GM18505 (cell line): ENCODE measurements around the gene TECPR2.

ENCODE experiments used
- ATAC-seq: cut with Tn5 transposase; IDR thresholded peaks from one replicate; pipeline ENCODE4 v1.9.1; 2021; ENCODE audit not compliant: unreplicated experiment
- POLR2A ChIP-seq: IDR thresholded peaks from 4 replicates; pipeline ENCODE4 v1.6.1; 2011; ENCODE audit warnings: borderline replicate concordance; ENCODE audit not compliant: insufficient read depth, insufficient read length; ENCODE audit errors: extremely low read depth

TECPR2 gene

DNA sequence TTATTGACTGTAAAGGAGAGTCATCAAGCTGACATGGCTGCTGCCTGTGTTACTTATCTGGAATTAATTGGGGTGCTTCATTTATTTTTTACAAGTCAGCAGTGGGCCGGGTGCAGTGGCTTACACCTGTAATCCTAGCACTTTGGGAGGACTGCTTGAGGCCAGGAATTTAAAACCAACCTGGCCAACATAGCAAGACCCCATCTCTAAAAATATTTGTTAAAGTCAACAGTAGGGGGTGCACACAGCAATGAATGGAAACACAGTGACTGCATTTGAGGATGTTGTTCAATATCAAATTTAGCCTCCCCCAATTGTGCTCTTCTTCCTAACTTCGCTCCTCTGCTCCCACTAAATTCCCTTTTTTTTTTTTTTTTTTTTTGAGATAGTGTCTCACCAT is 94.8 kb downstream of the TECPR2 start:
- no peak for ATAC-seq
- no peak for TF ChIP-seq POLR2A

- no peak for ATAC-seq
- TF ChIP-seq POLR2A = no peak
Observed at GRCh38 chr14:102461490-102462338, 99.0 kb downstream of the TECPR2 start.

- ATAC-seq = no peak
- TF ChIP-seq POLR2A = no peak
Observed at GRCh38 chr14:102462391-102462790, 99.7 kb downstream of the TECPR2 start.

- ATAC-seq = no peak
- no peak for TF ChIP-seq POLR2A
Observed at GRCh38 chr14:102464006-102464405, 101.3 kb downstream of the TECPR2 start.

DNA sequence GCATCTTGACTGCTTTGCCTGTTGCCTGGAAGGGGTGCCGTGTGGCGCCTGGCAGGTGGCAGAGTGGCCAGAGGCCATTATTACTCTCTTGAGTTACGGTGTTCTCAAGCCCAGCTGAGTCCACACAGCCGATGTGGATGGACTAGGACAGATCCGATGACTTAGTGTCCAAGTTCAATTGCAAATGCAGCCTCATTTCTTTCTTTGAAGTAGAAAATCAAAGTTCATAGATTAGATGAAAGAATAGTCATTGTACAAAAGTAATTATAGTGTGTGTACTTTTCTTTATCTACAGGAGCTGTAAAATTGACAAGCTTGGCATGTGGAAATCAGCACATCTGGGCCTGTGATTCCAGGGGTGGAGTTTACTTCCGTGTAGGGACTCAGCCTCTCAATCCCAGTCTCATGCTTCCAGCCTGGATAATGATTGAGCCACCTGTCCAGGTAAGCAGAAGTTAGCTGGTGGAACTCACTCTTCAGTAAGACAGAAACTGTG is 102.2 kb downstream of the TECPR2 start:
- no peak for ATAC-seq
- no peak for TF ChIP-seq POLR2A

DNA sequence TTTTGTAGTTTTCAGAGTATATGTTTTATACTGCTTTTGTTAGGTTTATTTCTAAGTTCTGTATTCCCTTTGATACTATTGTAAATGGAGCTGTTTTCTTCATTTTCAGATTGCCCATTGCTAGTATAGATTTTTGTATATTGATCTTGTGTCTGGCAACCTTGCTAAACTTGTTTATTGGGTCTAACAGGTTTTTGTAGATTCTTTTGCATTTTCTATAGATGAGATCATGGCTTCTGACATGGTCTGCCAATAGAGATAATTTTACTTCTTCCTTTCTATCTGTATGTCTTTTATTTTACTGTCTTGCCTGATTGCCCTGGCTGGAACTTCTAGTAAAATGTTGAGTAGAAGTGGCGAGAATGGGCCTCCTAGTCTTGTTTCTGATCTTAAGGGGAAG is 106.5 kb downstream of the TECPR2 start:
- no peak for TF ChIP-seq POLR2A
- no peak for ATAC-seq

GRCh38 chr14:102471921-102472790 is 109.4 kb downstream of the TECPR2 start:
- ATAC-seq = no peak
- TF ChIP-seq POLR2A = no peak

DNA sequence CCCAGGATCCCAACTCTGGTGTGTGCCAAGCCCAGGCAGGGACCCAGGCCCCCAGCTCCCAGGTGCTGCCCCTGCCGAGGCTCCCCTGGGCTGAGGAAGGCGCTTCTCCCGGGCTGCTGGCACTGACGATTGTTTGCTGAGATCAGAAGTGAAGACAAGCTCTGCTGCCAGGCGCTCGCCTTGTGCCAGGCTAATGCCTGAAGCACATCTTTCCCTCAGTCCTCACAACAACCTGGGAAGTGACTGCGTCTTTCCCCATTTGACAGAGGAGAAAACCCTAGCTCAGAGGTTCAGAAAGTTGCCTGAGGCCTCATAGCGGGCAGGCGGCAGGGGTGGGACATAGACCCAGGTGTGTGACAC is 110.0 kb downstream of the TECPR2 start:
- no peak for ATAC-seq
- TF ChIP-seq POLR2A = no peak

DNA sequence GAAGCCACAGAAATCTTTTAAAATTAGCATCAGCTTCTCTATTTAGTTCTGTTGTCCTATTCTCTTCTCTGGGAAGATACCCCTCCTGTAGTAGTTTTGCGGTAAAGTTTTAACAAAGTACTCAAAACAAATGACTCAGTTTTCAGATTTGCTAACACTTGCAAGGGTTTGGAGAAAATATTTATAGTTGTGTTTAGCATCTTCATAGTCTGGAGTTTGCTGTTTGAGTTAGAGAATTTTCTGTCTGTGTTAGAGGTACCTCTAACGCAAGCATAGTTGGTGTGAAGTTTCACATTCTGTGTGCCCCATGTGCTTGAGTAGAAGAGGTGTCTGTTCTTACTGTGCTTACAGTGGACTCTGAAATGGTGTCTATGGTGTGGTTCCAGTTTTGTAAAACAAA is 110.8 kb downstream of the TECPR2 start:
- no peak for ATAC-seq
- TF ChIP-seq POLR2A = no peak

GRCh38 chr14:102474934-102475333 is 112.2 kb downstream of the TECPR2 start:
- no peak for TF ChIP-seq POLR2A
- no peak for ATAC-seq

GRCh38 chr14:102479107-102479506 is 116.4 kb downstream of the TECPR2 start:
- no peak for ATAC-seq
- no peak for TF ChIP-seq POLR2A

DNA sequence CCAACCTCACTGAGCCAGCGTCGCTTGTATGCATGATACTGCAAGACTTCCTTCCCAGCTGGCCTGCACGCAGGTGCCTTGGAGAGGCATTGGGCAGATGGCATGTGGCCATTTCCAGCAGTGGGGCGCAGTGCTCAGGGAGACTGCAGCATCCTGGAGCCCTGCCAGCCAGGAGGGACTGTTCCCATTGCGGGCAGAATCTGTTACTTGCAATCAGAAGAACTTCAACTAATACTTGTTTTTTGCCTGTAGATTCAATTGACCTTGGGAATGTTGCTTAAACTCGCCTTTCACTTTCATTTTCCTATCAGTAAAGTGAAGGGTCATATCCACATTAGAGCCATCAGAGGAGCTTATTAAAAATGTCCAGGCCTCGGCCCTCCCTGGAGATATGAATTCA is 117.0 kb downstream of the TECPR2 start:
- no peak for ATAC-seq
- TF ChIP-seq POLR2A = no peak

- no peak for TF ChIP-seq POLR2A
- ATAC-seq = no peak
Observed at GRCh38 chr14:102481371-102481770, 118.6 kb downstream of the TECPR2 start.

DNA sequence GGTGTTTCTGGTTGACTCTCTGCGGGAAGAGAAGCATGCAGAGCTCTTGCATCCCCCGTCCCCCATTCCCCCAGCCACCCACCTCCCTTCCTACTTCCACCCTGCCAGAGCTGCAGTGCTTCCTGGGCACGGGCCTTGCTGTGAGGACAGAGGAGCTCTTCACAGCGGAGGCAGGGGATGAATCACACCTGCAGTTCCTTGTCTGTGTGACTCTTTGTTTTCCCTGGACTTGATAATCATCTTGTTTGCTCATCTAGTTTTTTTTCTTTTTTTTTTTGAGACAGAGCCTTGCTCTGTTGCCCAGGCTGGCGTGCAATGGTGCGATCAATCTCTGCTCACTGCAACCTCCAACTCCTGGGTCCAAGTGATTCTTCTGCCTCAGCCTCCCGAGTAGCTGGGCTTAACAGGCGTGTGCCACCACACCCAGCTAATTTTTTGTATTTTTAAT is 119.1 kb downstream of the TECPR2 start:
- no peak for TF ChIP-seq POLR2A
- no peak for ATAC-seq

DNA sequence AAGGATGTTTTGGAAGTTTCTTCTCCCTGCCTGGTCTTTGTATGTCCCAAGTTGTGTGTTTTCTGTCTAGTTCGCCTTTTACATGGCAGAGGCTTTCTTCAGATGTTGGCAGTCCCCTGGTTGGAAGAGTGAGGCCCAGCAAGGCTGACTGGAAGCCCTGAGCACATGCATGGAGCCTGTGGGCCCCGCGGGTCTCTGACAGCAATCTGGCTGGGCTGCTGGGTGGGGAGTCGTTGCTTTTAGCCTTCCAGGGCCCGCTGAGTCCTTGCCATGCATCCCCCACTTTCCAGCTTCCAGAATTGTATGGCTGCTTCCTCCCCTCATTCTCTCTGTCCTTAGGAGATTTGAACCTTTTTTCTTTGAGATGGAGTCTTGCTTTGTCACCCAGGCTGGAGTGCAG is 121.6 kb downstream of the TECPR2 start:
- TF ChIP-seq POLR2A = no peak
- no peak for ATAC-seq
